RWPE2 (cell line): Measurements from ENCODE around the gene ZC3H7A.
A peak's percentile ranks its signal among the peaks of the same experiment; 100 is the strongest.
"Not testable (repeated sequence)": the region's sequence is repeated elsewhere in the genome, so short reads cannot be mapped to it uniquely, and the experiment has no call there.

Source experiments
- ATAC-seq: fragments of 200-7000 bp; cut with Tn5 transposase; 3 replicates; pipeline ENCODE4 v1.9.1; 2021; ENCODE audit warnings: low read depth
- DNase-seq: peaks from one replicate; pipeline ENCODE4 v3.0.0-alpha.2; 2020; ENCODE audit warnings: low spot score
- H3K27ac ChIP-seq: fragments of 450-650 bp; 2 replicates; pipeline ENCODE4 v1.5.1; 2017; ENCODE audit warnings: mild to moderate bottlenecking; ENCODE audit not compliant: poor library complexity, severe bottlenecking
- H3K27me3 ChIP-seq: fragments of 250-450 bp; sonication (Bioruptor Pico); 2 replicates; pipeline ENCODE4 v1.5.1; 2021; ENCODE audit warnings: mild to moderate bottlenecking, moderate library complexity; ENCODE audit not compliant: insufficient read depth, poor library complexity, severe bottlenecking
- H3K36me3 ChIP-seq: fragments of 250-450 bp; sonication (Bioruptor Pico); 2 replicates; pipeline ENCODE4 v1.5.1; 2020; ENCODE audit warnings: low read depth, mild to moderate bottlenecking, moderate library complexity
- H3K4me1 ChIP-seq: fragments of 250-450 bp; sonication (Bioruptor Pico); 2 replicates; pipeline ENCODE4 v1.5.1; 2021; ENCODE audit warnings: mild to moderate bottlenecking, moderate library complexity; ENCODE audit not compliant: insufficient read depth, poor library complexity, severe bottlenecking
- H3K4me3 ChIP-seq: fragments of 250-450 bp; sonication (Bioruptor Pico); 2 replicates; pipeline ENCODE4 v1.5.1; 2021; ENCODE audit warnings: mild to moderate bottlenecking, moderate library complexity; ENCODE audit not compliant: severe bottlenecking
- H3K9me3 ChIP-seq: fragments of 250-450 bp; sonication (Bioruptor Pico); 2 replicates; pipeline ENCODE4 v1.5.1; 2021; ENCODE audit warnings: mild to moderate bottlenecking, moderate library complexity; ENCODE audit not compliant: severe bottlenecking
- CTCF ChIP-seq: fragments of 450-650 bp; IDR thresholded peaks from one replicate; pipeline ENCODE4 v1.5.1; 2017; ENCODE audit warnings: mild to moderate bottlenecking, moderate library complexity; ENCODE audit not compliant: poor library complexity, severe bottlenecking

ZC3H7A gene

GRCh38 chr16:11793840-11794239, 3.2 kb downstream of the ZC3H7A start:
- no peak for TF ChIP-seq CTCF
- H3K27me3 ChIP-seq: no peaks in the 10 kb centered on the region
- H3K9me3 ChIP-seq: no peaks in the 10 kb centered on the region
- no peak overlapping the region for H3K4me3 ChIP-seq
- H3K27ac ChIP-seq: peak overlapping the region; percentile 3
- DNase-seq (no peak), ATAC-seq (no peak)
- peaks cover 58% of the 10 kb centered on the region for H3K36me3 ChIP-seq
- H3K4me1 ChIP-seq: peaks cover 11% of the 10 kb centered on the region

GRCh38 chr16:11792410-11793241, 4.4 kb downstream of the ZC3H7A start:
- DNase-seq (no peak), ATAC-seq (no peak)
- no peak overlapping the region for H3K27ac ChIP-seq
- H3K4me3 ChIP-seq: no peak overlapping the region
- H3K9me3 ChIP-seq: no peaks in the 10 kb centered on the region
- peaks cover 11% of the 10 kb centered on the region for H3K4me1 ChIP-seq
- H3K27me3 ChIP-seq: no peaks in the 10 kb centered on the region
- H3K36me3 ChIP-seq: peaks cover 58% of the 10 kb centered on the region
- no peak for TF ChIP-seq CTCF

GRCh38 chr16:11791144-11791828, 5.8 kb downstream of the ZC3H7A start:
- H3K36me3 ChIP-seq: peaks cover 58% of the 10 kb centered on the region
- DNase-seq (no peak), ATAC-seq (no peak)
- H3K9me3 ChIP-seq: no peaks in the 10 kb centered on the region
- H3K27me3 ChIP-seq: no peaks in the 10 kb centered on the region
- TF ChIP-seq CTCF: no peak
- H3K4me3 ChIP-seq: no peak overlapping the region
- no peak overlapping the region for H3K27ac ChIP-seq
- H3K4me1 ChIP-seq: peaks cover 11% of the 10 kb centered on the region

- Histone ChIP-seq H3K4me3 (no peak overlapping the region), H3K4me1 (peaks cover 12% of the 10 kb centered on the region), H3K27ac (no peak overlapping the region), H3K36me3 (peaks cover 36% of the 10 kb centered on the region), H3K9me3 (no peaks in the 10 kb centered on the region), H3K27me3 (no peaks in the 10 kb centered on the region)
- DNase-seq (no peak), ATAC-seq (no peak)
- no peak for TF ChIP-seq CTCF
Measured at GRCh38 chr16:11788914-11789313, 8.1 kb downstream of the ZC3H7A start.

GRCh38 chr16:11784980-11785599, 12.0 kb downstream of the ZC3H7A start:
- not testable (repeated sequence) for ATAC-seq, H3K4me3 ChIP-seq, H3K9me3 ChIP-seq, DNase-seq, H3K27me3 ChIP-seq
- peaks cover 20% of the 10 kb centered on the region for H3K36me3 ChIP-seq
- H3K27ac ChIP-seq: peak overlapping the region; percentile 94
- peaks cover 32% of the 10 kb centered on the region for H3K4me1 ChIP-seq

- Histone ChIP-seq H3K4me1 (peaks cover 32% of the 10 kb centered on the region), H3K27ac (peak overlapping the region; percentile 94), H3K36me3 (peaks cover 22% of the 10 kb centered on the region)
- not testable (repeated sequence) for ATAC-seq, H3K4me3 ChIP-seq, H3K27me3 ChIP-seq, DNase-seq, H3K9me3 ChIP-seq
Measured at GRCh38 chr16:11784381-11784780, 12.7 kb downstream of the ZC3H7A start.
